ENCODE results near the gene CLP1.

Gene CLP1

GRCh38 chr11:57624864-57625263 lies 32.7 kb upstream of the CLP1 start:
- H3K4me2 ChIP-seq (ENCODE audit: low read depth, low read length, poor library complexity, severe bottlenecking) = no peak overlapping the region
- H4K20me1 ChIP-seq (ENCODE audit: insufficient read depth, low read length, poor library complexity, severe bottlenecking) = no peaks in the 10 kb centered on the region
- H3K9me2 ChIP-seq (replicated peaks; ENCODE audit: low read depth, low read length) = no peaks in the 10 kb centered on the region
- H3K9ac ChIP-seq (ENCODE audit: low read depth, low read length, poor library complexity, severe bottlenecking) = no peak overlapping the region
- H3K4me3 ChIP-seq (ENCODE audit: low read length, poor library complexity, severe bottlenecking) = no peak overlapping the region
- peaks cover 8% of the 10 kb centered on the region for H3K4me1 ChIP-seq (ENCODE audit: insufficient read depth, low read length, poor library complexity, severe bottlenecking)
- TF ChIP-seq, protein P1, sequence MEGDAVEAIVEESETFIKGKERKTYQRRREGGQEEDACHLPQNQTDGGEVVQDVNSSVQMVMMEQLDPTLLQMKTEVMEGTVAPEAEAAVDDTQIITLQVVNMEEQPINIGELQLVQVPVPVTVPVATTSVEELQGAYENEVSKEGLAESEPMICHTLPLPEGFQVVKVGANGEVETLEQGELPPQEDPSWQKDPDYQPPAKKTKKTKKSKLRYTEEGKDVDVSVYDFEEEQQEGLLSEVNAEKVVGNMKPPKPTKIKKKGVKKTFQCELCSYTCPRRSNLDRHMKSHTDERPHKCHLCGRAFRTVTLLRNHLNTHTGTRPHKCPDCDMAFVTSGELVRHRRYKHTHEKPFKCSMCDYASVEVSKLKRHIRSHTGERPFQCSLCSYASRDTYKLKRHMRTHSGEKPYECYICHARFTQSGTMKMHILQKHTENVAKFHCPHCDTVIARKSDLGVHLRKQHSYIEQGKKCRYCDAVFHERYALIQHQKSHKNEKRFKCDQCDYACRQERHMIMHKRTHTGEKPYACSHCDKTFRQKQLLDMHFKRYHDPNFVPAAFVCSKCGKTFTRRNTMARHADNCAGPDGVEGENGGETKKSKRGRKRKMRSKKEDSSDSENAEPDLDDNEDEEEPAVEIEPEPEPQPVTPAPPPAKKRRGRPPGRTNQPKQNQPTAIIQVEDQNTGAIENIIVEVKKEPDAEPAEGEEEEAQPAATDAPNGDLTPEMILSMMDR (conservative IDR thresholded peaks at IDR 0.05; ENCODE audit: low read length) = no peak
- TF ChIP-seq EZH2phosphoT487 (IDR thresholded peaks at IDR 0.05; ENCODE audit: borderline replicate concordance) = no peak
- no peaks in the 10 kb centered on the region for H3K79me2 ChIP-seq (ENCODE audit: insufficient read depth, low read length)
- H3K36me3 ChIP-seq (ENCODE audit: insufficient read depth, low read length) = no peaks in the 10 kb centered on the region
- no peak overlapping the region for H2AFZ ChIP-seq (ENCODE audit: low read length)
- H3F3A ChIP-seq (ENCODE audit: low read depth) = no peaks in the 10 kb centered on the region
- peaks cover 13% of the 10 kb centered on the region; the same call in 1 of the 2 replicates for H3K9me3 ChIP-seq (ENCODE audit: insufficient read depth, low read depth, low read length)
- H3K27me3 ChIP-seq (ENCODE audit: insufficient read depth, low read length, poor library complexity, severe bottlenecking) = no peaks in the 10 kb centered on the region

- H3K27me3 ChIP-seq (ENCODE audit: insufficient read depth, low read length, poor library complexity, severe bottlenecking) = no peaks in the 10 kb centered on the region
- H3K4me2 ChIP-seq (ENCODE audit: low read depth, low read length, poor library complexity, severe bottlenecking) = no peak overlapping the region
- H4K20me1 ChIP-seq (ENCODE audit: insufficient read depth, low read length, poor library complexity, severe bottlenecking) = no peaks in the 10 kb centered on the region
- H3K79me2 ChIP-seq (ENCODE audit: insufficient read depth, low read length) = no peaks in the 10 kb centered on the region
- no peaks in the 10 kb centered on the region for H3K9me3 ChIP-seq (ENCODE audit: insufficient read depth, low read depth, low read length)
- no peak overlapping the region for H3K4me3 ChIP-seq (ENCODE audit: low read length, poor library complexity, severe bottlenecking)
- H3K4me1 ChIP-seq (ENCODE audit: insufficient read depth, low read length, poor library complexity, severe bottlenecking) = peaks cover 8% of the 10 kb centered on the region
- H3K9ac ChIP-seq (ENCODE audit: low read depth, low read length, poor library complexity, severe bottlenecking) = no peak overlapping the region
- H2AFZ ChIP-seq (ENCODE audit: low read length) = no peak overlapping the region
- H3K36me3 ChIP-seq (ENCODE audit: insufficient read depth, low read length) = no peaks in the 10 kb centered on the region
- TF ChIP-seq, protein P1 (conservative IDR thresholded peaks at IDR 0.05; ENCODE audit: low read length) = no peak
- TF ChIP-seq EZH2phosphoT487 (IDR thresholded peaks at IDR 0.05; ENCODE audit: borderline replicate concordance) = no peak
- no peaks in the 10 kb centered on the region for H3K9me2 ChIP-seq (replicated peaks; ENCODE audit: low read depth, low read length)
- no peaks in the 10 kb centered on the region for H3F3A ChIP-seq (ENCODE audit: low read depth)
Measured at GRCh38 chr11:57626895-57627294, 30.7 kb upstream of the CLP1 start.

GRCh38 chr11:57630171-57630570 lies 27.4 kb upstream of the CLP1 start:
- no peaks in the 10 kb centered on the region for H3K9me3 ChIP-seq (ENCODE audit: insufficient read depth, low read depth, low read length)
- peaks cover 8% of the 10 kb centered on the region for H3K4me1 ChIP-seq (ENCODE audit: insufficient read depth, low read length, poor library complexity, severe bottlenecking)
- no peak overlapping the region for H3K4me3 ChIP-seq (ENCODE audit: low read length, poor library complexity, severe bottlenecking)
- no peaks in the 10 kb centered on the region for H3F3A ChIP-seq (ENCODE audit: low read depth)
- H3K9me2 ChIP-seq (replicated peaks; ENCODE audit: low read depth, low read length) = no peaks in the 10 kb centered on the region
- no peak overlapping the region for H3K9ac ChIP-seq (ENCODE audit: low read depth, low read length, poor library complexity, severe bottlenecking)
- H4K20me1 ChIP-seq (ENCODE audit: insufficient read depth, low read length, poor library complexity, severe bottlenecking) = no peaks in the 10 kb centered on the region
- H3K36me3 ChIP-seq (ENCODE audit: insufficient read depth, low read length) = no peaks in the 10 kb centered on the region
- no peak overlapping the region for H3K4me2 ChIP-seq (ENCODE audit: low read depth, low read length, poor library complexity, severe bottlenecking)
- no peaks in the 10 kb centered on the region for H3K79me2 ChIP-seq (ENCODE audit: insufficient read depth, low read length)
- no peaks in the 10 kb centered on the region for H3K27me3 ChIP-seq (ENCODE audit: insufficient read depth, low read length, poor library complexity, severe bottlenecking)
- TF ChIP-seq EZH2phosphoT487 (IDR thresholded peaks at IDR 0.05; ENCODE audit: borderline replicate concordance) = no peak
- TF ChIP-seq, protein P1 (conservative IDR thresholded peaks at IDR 0.05; ENCODE audit: low read length) = no peak
- no peak overlapping the region for H2AFZ ChIP-seq (ENCODE audit: low read length)
